LNCaP clone FGC (cell line): ENCODE measurements around the gene PREP.

Experiments used
- DNase-seq: peaks from one replicate; pipeline ENCODE4 v3.0.0-alpha.2; 2011; ENCODE audit warnings: low read depth
- H3K4me3 ChIP-seq: 2 replicates; pipeline ENCODE4 v1.5.1; 2011; ENCODE audit warnings: mild to moderate bottlenecking, low read depth, low read length, control low read depth
- TF ChIP-seq, protein P1 (sequence below): IDR thresholded peaks from 2 replicates; pipeline ENCODE4 v1.5.1; 2012; ENCODE audit warnings: mild to moderate bottlenecking; ENCODE audit not compliant: control insufficient read depth, insufficient read depth; ENCODE audit errors: extremely low read depth

Gene PREP

GRCh38 chr6:105375797-105376196 is 27.1 kb downstream of the PREP start:
- no peak for DNase-seq
- no peak overlapping the region for H3K4me3 ChIP-seq
- TF ChIP-seq, protein P1, sequence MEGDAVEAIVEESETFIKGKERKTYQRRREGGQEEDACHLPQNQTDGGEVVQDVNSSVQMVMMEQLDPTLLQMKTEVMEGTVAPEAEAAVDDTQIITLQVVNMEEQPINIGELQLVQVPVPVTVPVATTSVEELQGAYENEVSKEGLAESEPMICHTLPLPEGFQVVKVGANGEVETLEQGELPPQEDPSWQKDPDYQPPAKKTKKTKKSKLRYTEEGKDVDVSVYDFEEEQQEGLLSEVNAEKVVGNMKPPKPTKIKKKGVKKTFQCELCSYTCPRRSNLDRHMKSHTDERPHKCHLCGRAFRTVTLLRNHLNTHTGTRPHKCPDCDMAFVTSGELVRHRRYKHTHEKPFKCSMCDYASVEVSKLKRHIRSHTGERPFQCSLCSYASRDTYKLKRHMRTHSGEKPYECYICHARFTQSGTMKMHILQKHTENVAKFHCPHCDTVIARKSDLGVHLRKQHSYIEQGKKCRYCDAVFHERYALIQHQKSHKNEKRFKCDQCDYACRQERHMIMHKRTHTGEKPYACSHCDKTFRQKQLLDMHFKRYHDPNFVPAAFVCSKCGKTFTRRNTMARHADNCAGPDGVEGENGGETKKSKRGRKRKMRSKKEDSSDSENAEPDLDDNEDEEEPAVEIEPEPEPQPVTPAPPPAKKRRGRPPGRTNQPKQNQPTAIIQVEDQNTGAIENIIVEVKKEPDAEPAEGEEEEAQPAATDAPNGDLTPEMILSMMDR: no peak

DNA sequence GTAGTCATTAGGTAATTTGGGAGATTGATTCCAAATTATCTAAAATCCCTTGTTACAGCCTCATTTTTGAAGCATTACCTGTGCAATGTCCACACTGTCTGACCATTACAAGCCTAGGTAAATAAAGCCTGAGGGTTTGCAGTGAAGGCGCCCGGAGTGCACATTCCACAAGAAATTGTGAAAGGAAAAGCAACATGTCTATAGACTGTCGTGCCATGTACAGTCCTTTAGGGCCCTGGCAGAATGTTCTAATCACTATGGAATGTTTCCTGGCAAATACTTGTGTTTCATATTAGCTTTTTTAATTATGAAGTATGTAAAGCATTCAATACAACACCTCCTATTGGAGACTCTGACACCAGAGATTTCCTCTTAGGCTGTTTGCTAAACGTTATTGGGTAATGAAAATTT is 28.9 kb downstream of the PREP start:
- TF ChIP-seq, protein P1: no peak
- no peak for DNase-seq

GRCh38 chr6:105373481-105373880 is 29.4 kb downstream of the PREP start:
- no peak overlapping the region for H3K4me3 ChIP-seq
- TF ChIP-seq, protein P1: no peak
- DNase-seq: no peak

More for the DNA sequence above, 28.9 kb downstream of the PREP start:
- no peak overlapping the region for H3K4me3 ChIP-seq

DNA sequence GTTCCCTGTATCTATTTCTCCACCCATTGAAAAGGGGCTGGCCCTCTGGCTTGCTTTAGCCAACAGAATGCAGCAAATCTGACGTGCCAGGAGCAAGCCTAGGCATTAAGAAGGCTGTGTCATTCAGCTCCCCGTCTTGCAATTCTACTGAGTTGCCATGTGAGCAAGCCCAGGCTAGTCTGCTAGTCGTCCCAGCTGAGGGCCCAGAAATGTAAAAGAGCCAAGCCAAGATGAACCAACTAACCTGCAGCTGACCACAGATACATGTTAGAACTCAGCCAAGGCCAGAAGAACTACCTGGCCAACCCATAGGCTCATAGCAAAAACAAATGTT is 30.1 kb downstream of the PREP start:
- H3K4me3 ChIP-seq: no peak overlapping the region
- no peak for DNase-seq
- TF ChIP-seq, protein P1: no peak

DNA sequence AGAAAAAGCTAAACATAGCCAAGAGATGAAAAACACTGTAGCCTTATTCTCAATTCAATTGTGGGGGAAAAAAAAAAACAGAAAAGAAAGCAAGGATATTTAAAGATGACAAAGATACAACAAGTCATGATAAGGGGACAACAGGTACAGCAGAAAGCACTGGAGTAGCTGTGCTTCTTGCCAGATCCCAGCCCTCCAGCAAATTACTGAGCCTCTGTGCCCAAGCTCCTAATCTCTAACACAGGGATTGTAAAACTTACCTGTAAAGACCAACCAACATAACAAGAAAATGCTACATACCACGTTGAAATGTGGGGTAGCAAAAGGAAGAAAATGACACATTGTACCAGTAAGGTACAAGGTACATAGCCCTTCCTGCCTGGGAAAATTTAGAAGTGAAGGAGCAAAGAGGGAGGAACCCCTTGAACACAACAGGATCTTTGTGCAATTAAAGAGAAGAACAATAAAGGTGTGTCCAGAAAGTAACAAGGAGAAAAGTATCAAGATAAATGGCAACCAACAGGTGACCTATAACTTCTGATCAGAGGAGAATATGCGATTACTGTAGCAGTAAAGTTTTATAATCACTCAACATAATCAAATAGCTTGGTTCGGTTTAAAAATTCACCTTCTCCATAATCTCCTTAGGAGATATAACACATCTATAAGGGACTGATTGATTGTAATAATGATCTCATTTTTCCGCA is 30.6 kb downstream of the PREP start:
- TF ChIP-seq, protein P1: no peak
- no peak for DNase-seq
- H3K4me3 ChIP-seq: no peak overlapping the region

- H3K4me3 ChIP-seq: no peak overlapping the region
- no peak for DNase-seq
- TF ChIP-seq, protein P1: no peak
These were observed 32.5 kb downstream of the PREP start for GRCh38 chr6:105370351-105370750.

DNA sequence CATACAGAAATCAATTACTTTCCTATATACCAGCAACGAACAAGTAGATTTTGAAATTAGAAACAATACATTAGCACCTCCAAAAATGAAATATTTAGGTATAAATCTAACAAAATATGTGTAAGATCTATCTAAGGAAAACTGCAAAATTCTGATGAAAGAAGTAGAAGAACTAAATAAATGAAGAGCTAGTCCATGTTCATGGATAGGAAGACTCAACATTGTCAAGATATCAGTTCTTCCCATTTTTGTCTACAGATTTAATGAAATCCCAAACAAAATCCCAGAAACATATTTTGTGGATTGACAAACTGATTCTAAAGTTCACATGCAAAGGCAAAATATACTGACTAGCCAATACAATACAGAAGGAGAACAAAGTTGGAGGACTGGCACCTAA is 33.7 kb downstream of the PREP start:
- TF ChIP-seq, protein P1: no peak
- no peak overlapping the region for H3K4me3 ChIP-seq
- no peak for DNase-seq
